OCI-LY7 (cell line): ENCODE data around the gene CHTF8. TPM values are rescaled to one million over a fixed set of nuclear protein-coding genes. Genes with fewer than 3 reads are reported as not detected.

ENCODE experiments used
- BruUV-seq: library from RNA; stranded (reverse); fragments of 400-500 nt; replicated peaks from 2 replicates; lab custom pipeline; 2021; lab: Mats Ljungman, UMichigan
- CTCF ChIA-PET: fragments of 300-600 bp; sonication (Branson Sonifier 250); formaldehyde crosslinking; loops from one replicate; lab custom pipeline; 2022; ENCODE audit warnings: antibody characterized with exemption; ENCODE audit not compliant: unreplicated experiment; lab: Charles Lee
- POLR2A ChIA-PET: fragments of 300-600 bp; sonication (Branson Sonifier 250); formaldehyde crosslinking; loops from one replicate; lab custom pipeline; 2022; ENCODE audit warnings: antibody characterized with exemption; lab: Charles Lee
- DNase-seq: peaks from one replicate; pipeline ENCODE4 v3.0.0-alpha.2; 2015; ENCODE audit warnings: low spot score
- H2AFZ ChIP-seq: fragments of 200-600 bp; sonication (generic), shearing (Covaris generic); 2 replicates; pipeline ENCODE4 v1.6.1; 2014; ENCODE audit warnings: mild to moderate bottlenecking, antibody characterized with exemption, low read length, moderate library complexity
- H3K27ac ChIP-seq: fragments of 200-600 bp; sonication (generic); 2 replicates; pipeline ENCODE4 v1.5.1; 2014; ENCODE audit warnings: mixed run types, low read depth, mild to moderate bottlenecking, moderate library complexity, low read length, inconsistent platforms; ENCODE audit not compliant: poor library complexity, severe bottlenecking
- H3K36me3 ChIP-seq: fragments of 200-600 bp; sonication (generic); 2 replicates; pipeline ENCODE4 v1.6.1; 2014; ENCODE audit warnings: mild to moderate bottlenecking, antibody characterized with exemption, low read length, moderate library complexity, mixed read lengths; ENCODE audit not compliant: insufficient read depth
- H3K4me1 ChIP-seq: fragments of 200-600 bp; sonication (generic); 2 replicates; pipeline ENCODE4 v1.5.1; 2014; ENCODE audit warnings: mild to moderate bottlenecking, low read length; ENCODE audit not compliant: insufficient read depth, poor library complexity, severe bottlenecking
- H3K4me2 ChIP-seq: fragments of 200-600 bp; sonication (generic); 2 replicates; pipeline ENCODE4 v1.6.1; 2014; ENCODE audit warnings: mild to moderate bottlenecking, low read length
- H3K4me3 ChIP-seq: fragments of 200-600 bp; sonication (generic); 2 replicates; pipeline ENCODE4 v1.5.1; 2014; ENCODE audit warnings: mild to moderate bottlenecking, low read depth, low read length; ENCODE audit not compliant: poor library complexity, severe bottlenecking
- H3K79me2 ChIP-seq: fragments of 200-600 bp; sonication (generic); 2 replicates; pipeline ENCODE4 v1.6.1; 2016; ENCODE audit warnings: low read depth, mild to moderate bottlenecking, low read length, moderate library complexity, mixed read lengths; ENCODE audit not compliant: insufficient read depth
- H3K9me2 ChIP-seq: fragments of 200-600 bp; sonication (generic); 2 replicates; pipeline ENCODE4 v1.6.1; 2016; ENCODE audit warnings: mild to moderate bottlenecking, low read length, mixed read lengths; ENCODE audit not compliant: insufficient read depth
- H3K9me3 ChIP-seq: fragments of 200-600 bp; sonication (generic); 2 replicates; pipeline ENCODE4 v1.6.1; 2014; ENCODE audit warnings: mild to moderate bottlenecking, mixed run types, low read length, mixed read lengths
- H4K20me1 ChIP-seq: fragments of 200-600 bp; sonication (generic); 2 replicates; pipeline ENCODE4 v1.6.1; 2014; ENCODE audit warnings: mild to moderate bottlenecking, antibody characterized with exemption, low read length, moderate library complexity, mixed read lengths; ENCODE audit not compliant: insufficient read depth
- EZH2phosphoT487 ChIP-seq: fragments of 200-600 bp; sonication (generic); IDR thresholded peaks from 2 replicates; pipeline ENCODE4 v1.6.1; 2018; ENCODE audit warnings: low read depth, borderline replicate concordance, mild to moderate bottlenecking, mixed run types, antibody characterized with exemption, low read length, moderate library complexity, mixed read lengths
- intact Hi-C: fragments of 100-400 bp; cut with micrococcal nuclease; formaldehyde crosslinking; loops from one replicate; pipeline ENCODE4 v1.10.0; 2022; ENCODE audit not compliant: unreplicated experiment
- total RNA-seq, 2 experiments: library from RNA; depleted of rRNA in 1 of 2; stranded (reverse); fragments of >200 nt in 1 of 2; shearing (Covaris generic) in 1 of 2; gene quantifications; 2 replicates each; pipeline ENCODE4 v1.2.3, GENCODE V29; 2014 to 2022
- TF ChIP-seq, protein P1 (sequence below): fragments of 200-600 bp; sonication (generic); conservative IDR thresholded peaks from 2 replicates; pipeline ENCODE4 v1.5.1; 2014; ENCODE audit warnings: mild to moderate bottlenecking, antibody characterized with exemption, low read length, moderate library complexity, mixed read lengths

Gene CHTF8
- total RNA-seq, 2 experiments from 2014 or later, result 58.8 to 151 TPM

GRCh38 chr16:69179328-69180010 is 47.1 kb upstream of the CHTF8 start:
- ChIA-PET POLR2A (interaction anchor here (0.6 kb wide), 2 partner anchors 89 to 309 kb away, joined by 3 to 4 read pairs; no protein-coding TSS in a partner anchor), CTCF (no interaction called here)
- Histone ChIP-seq H3K79me2 (no peaks in the 10 kb centered on the region), H2AFZ (no peak overlapping the region), H4K20me1 (no peaks in the 10 kb centered on the region), H3K4me3 (no peak overlapping the region), H3K36me3 (peaks cover 10% of the 10 kb centered on the region; the same call in 1 of the 2 replicates), H3K9me2 (no peaks in the 10 kb centered on the region), H3K4me2 (no peak overlapping the region), H3K4me1 (no peaks in the 10 kb centered on the region), H3K9me3 (no peaks in the 10 kb centered on the region), H3K27ac (no peak overlapping the region)
- BruUV-seq, result no TSS peak
- intact Hi-C loops, result no loop called here
- DNase-seq, result no peak
- no peak for TF ChIP-seq EZH2phosphoT487
- TF ChIP-seq, protein P1, sequence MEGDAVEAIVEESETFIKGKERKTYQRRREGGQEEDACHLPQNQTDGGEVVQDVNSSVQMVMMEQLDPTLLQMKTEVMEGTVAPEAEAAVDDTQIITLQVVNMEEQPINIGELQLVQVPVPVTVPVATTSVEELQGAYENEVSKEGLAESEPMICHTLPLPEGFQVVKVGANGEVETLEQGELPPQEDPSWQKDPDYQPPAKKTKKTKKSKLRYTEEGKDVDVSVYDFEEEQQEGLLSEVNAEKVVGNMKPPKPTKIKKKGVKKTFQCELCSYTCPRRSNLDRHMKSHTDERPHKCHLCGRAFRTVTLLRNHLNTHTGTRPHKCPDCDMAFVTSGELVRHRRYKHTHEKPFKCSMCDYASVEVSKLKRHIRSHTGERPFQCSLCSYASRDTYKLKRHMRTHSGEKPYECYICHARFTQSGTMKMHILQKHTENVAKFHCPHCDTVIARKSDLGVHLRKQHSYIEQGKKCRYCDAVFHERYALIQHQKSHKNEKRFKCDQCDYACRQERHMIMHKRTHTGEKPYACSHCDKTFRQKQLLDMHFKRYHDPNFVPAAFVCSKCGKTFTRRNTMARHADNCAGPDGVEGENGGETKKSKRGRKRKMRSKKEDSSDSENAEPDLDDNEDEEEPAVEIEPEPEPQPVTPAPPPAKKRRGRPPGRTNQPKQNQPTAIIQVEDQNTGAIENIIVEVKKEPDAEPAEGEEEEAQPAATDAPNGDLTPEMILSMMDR, result no peak

DNA sequence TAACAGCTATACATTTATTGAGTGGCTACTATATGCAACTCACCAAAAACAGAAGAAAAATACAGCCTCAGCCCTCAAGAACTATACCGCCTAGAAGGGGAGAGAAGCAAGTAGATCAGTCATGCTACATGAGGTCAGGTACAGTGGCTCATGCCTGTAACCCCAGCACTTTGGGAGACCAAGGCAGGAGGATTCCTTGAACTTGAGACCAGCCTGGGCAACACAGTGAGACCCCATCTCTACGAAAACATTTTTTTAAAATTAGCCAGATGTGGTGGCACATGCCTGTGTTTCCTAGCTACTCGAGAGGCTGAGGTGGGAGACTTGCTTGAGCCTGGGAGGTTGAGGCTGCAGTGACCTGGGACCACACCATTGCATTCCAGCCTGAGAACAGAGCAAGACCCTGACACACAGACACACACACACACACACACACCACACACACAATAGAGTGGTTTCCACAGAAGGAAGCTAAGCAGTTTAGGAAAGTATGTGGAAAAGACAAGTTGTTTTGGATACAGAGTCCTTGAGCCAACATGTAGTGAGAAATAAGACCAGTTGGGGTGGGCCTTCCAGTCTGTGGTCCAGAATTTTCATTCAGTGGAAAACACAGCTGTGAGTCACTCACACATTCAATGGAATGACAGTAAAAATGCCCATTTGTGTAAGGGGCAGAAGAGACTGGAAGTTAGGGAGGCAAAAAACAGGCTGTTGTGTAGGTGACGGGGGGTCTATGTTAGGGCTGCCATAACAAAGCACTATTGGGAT is 43.8 kb upstream of the CHTF8 start:
- POLR2A ChIA-PET, result no interaction called here
- intact Hi-C loops, result no loop called here
- H3K27ac ChIP-seq, result no peak overlapping the region
- H3K79me2 ChIP-seq, result no peaks in the 10 kb centered on the region
- TF ChIP-seq, protein P1, result no peak
- no peak overlapping the region for H3K4me2 ChIP-seq
- no TSS peak for BruUV-seq
- H4K20me1 ChIP-seq, result no peaks in the 10 kb centered on the region
- no peak for DNase-seq
- no peaks in the 10 kb centered on the region for H3K9me3 ChIP-seq
- H3K9me2 ChIP-seq, result no peaks in the 10 kb centered on the region
- H3K4me3 ChIP-seq, result no peak overlapping the region
- CTCF ChIA-PET, result interaction anchor here (0.5 kb wide), 1 partner anchor 43 kb away, joined by 4 read pairs; no protein-coding TSS in a partner anchor
- no peaks in the 10 kb centered on the region for H3K4me1 ChIP-seq
- H3K36me3 ChIP-seq, result peaks cover 24% of the 10 kb centered on the region
- H2AFZ ChIP-seq, result no peak overlapping the region
